GM12878 (cell line): ENCODE measurements around the gene CFAP74. TPM values are rescaled to one million over a fixed set of nuclear protein-coding genes. Genes with fewer than 3 reads are reported as not detected.

ENCODE experiments used
- ATAC-seq: fragments of 200-7000 bp; cut with Tn5 transposase; 3 replicates; pipeline ENCODE4 v1.9.1; 2020; ENCODE audit warnings: mild to moderate bottlenecking, moderate library complexity
- BruUV-seq: library from RNA; stranded (reverse); fragments of 400-500 nt; replicated peaks from 2 replicates; lab custom pipeline; 2021; lab: Mats Ljungman, UMichigan
- CTCF ChIA-PET: fragments of 300-600 bp; sonication (Branson Sonifier 250); formaldehyde crosslinking; extraction: SDS; loops from one replicate; lab custom pipeline; 2021; ENCODE audit warnings: inconsistent platforms; lab: Yijun Ruan, JAX
- POLR2A ChIA-PET: fragments of 350-600 bp; formaldehyde crosslinking; extraction: SDS; loops from one replicate; lab custom pipeline; 2021; ENCODE audit warnings: inconsistent platforms; lab: Charles Lee
- RAD21 ChIA-PET: fragments of 300-600 bp; sonication (Branson Sonifier 250); formaldehyde crosslinking; loops from one replicate; lab custom pipeline; 2023; ENCODE audit warnings: antibody characterized with exemption; ENCODE audit not compliant: unreplicated experiment; lab: Charles Lee
- SMC1A ChIA-PET: fragments of 300-600 bp; sonication (Branson Sonifier 250); formaldehyde crosslinking; loops from one replicate; lab custom pipeline; 2023; ENCODE audit not compliant: unreplicated experiment, uncharacterized antibody; lab: Charles Lee
- DNase-seq: peaks from one replicate; pipeline ENCODE4 v3.0.0-alpha.2; 2011; ENCODE audit warnings: low read depth, low spot score
- FAIRE-seq: peaks from 3 replicates; lab custom pipeline; 2011; peaks lifted over from hg19 to GRCh38; lab: Jason Lieb, UNC
- H2AFZ ChIP-seq: 2 replicates; pipeline ENCODE4 v1.6.0; 2011; ENCODE audit warnings: low read depth, low read length, control low read depth; ENCODE audit not compliant: control insufficient read depth
- H3K27ac ChIP-seq: 2 replicates; pipeline ENCODE4 v1.5.1; 2011; ENCODE audit warnings: control low read depth; ENCODE audit not compliant: control insufficient read depth, insufficient read depth
- H3K27me3 ChIP-seq, 2 experiments: replicated peaks in 1 of 2; 2 replicates each; pipeline versions ENCODE4 v1.6.0 to v1.6.1; 2011; ENCODE audit warnings: low read length in 1 of 2; ENCODE audit not compliant: control insufficient read depth in 2 of 2, insufficient read depth in 2 of 2
- H3K36me3 ChIP-seq, 2 experiments: 2 replicates each; pipeline ENCODE4 v1.5.1; 2011; ENCODE audit warnings: low read length in 1 of 2; ENCODE audit not compliant: control insufficient read depth in 2 of 2, insufficient read depth in 2 of 2
- H3K4me1 ChIP-seq: 2 replicates; pipeline ENCODE4 v1.6.1; 2011; ENCODE audit warnings: mild to moderate bottlenecking, low read length, moderate library complexity, mixed read lengths; ENCODE audit not compliant: control insufficient read depth, insufficient read depth
- H3K4me2 ChIP-seq: 2 replicates; pipeline ENCODE4 v1.6.0; 2011; ENCODE audit warnings: control low read depth; ENCODE audit not compliant: control insufficient read depth, insufficient read depth
- H3K4me3 ChIP-seq: fragments of 200-600 bp; sonication (generic); 2 replicates; pipeline ENCODE4 v1.5.1; 2016
- H3K79me2 ChIP-seq: 2 replicates; pipeline ENCODE4 v1.6.0; 2011; ENCODE audit warnings: low read length; ENCODE audit not compliant: control insufficient read depth, insufficient read depth
- H3K9ac ChIP-seq: 2 replicates; pipeline ENCODE4 v1.8.0; 2011; ENCODE audit warnings: low read length, control low read depth, mixed read lengths; ENCODE audit not compliant: control insufficient read depth, insufficient read depth
- H3K9me3 ChIP-seq: replicated peaks from 3 replicates; pipeline ENCODE4 v1.5.1; 2011; ENCODE audit warnings: mild to moderate bottlenecking, low read length; ENCODE audit not compliant: control insufficient read depth, insufficient read depth
- H4K20me1 ChIP-seq: 2 replicates; pipeline ENCODE4 v1.6.0; 2011; ENCODE audit not compliant: control insufficient read depth, insufficient read depth
- BACH1 ChIP-seq: fragments of 450-650 bp; IDR thresholded peaks from 2 replicates; pipeline ENCODE4 v1.6.1; 2017; ENCODE audit warnings: mild to moderate bottlenecking, borderline replicate concordance
- CHD2 ChIP-seq: IDR thresholded peaks from 2 replicates; pipeline ENCODE4 v1.6.1; 2011; ENCODE audit warnings: low read depth, low read length, improper control_type of control experiment, borderline replicate concordance
- CREB1 ChIP-seq: IDR thresholded peaks from 2 replicates; pipeline ENCODE4 v1.6.1; 2012; ENCODE audit warnings: low read depth, mild to moderate bottlenecking, inconsistent platforms
- EED ChIP-seq: sonication (generic); IDR thresholded peaks from 2 replicates; pipeline ENCODE4 v1.6.1; 2016; ENCODE audit warnings: antibody characterized with exemption, low read depth
- IRF4 ChIP-seq: IDR thresholded peaks from 2 replicates; pipeline ENCODE4 v1.6.1; 2011; ENCODE audit warnings: low read depth, low read length
- WGBS: methylation state at CpG from one replicate; pipeline ENCODE4 v1.1.6; 2016; ENCODE audit warnings: low lambda C conversion rate; ENCODE audit not compliant: insufficient replicate concordance, insufficient coverage; ENCODE audit errors: missing lambda C conversion rate; 5-methylcytosine and 5-hydroxymethylcytosine counted together
- in situ Hi-C: fragments of 300-500 bp; cut with MboI; formaldehyde crosslinking; loops from 9 replicates; pipeline ENCODE4 v1.14.3; 2018; ENCODE audit warnings: mixed read lengths
- intact Hi-C: fragments of 100-400 bp; cut with micrococcal nuclease; formaldehyde crosslinking; loops from one replicate; pipeline ENCODE4 v1.14.2; 2022; ENCODE audit not compliant: unreplicated experiment
- polyA plus RNA-seq, 11 experiments: library from polyadenylated mRNA; depleted of rRNA in 4 of 11; unstranded in 6 of 11; stranded (reverse) in 5 of 11; fragments of >200 nt; fragmentation: Nextera tagmentation in 4 of 11; fragmentation: Illumina TruSeq in 1 of 11; extraction: Ambion mirVana in 4 of 11; extraction: Trizol in 1 of 11; gene quantifications; 1 replicate in 1 of 11; 2 replicates in 10 of 11; pipeline versions ENCODE4 v1.2.1 to v1.2.3, GENCODE V29; 2011 to 2016; ENCODE audit warnings: inconsistent platforms in 2 of 11, missing spikeins in 2 of 11, low read depth in 1 of 11
- total RNA-seq, 4 experiments: library from RNA; depleted of rRNA in 3 of 4; stranded (reverse); fragments of >200 nt in 3 of 4; fragmentation: Illumina TruSeq in 1 of 4; extraction: Trizol in 1 of 4; gene quantifications; 2 replicates each; pipeline versions ENCODE4 v1.2.1 to v1.2.3, GENCODE V29; 2013 to 2021
- TF ChIP-seq, protein P1 (sequence below): IDR thresholded peaks from 2 replicates; pipeline ENCODE4 v1.6.1; 2012; ENCODE audit warnings: mild to moderate bottlenecking, low read depth, low read length

The CFAP74 gene
- total and polyA plus RNA-seq, 10 of the 15 experiments (the other 5 are each of a cell fraction or from before 2014, with no cell fraction given): 0.01 TPM; not detected in 9

DNA sequence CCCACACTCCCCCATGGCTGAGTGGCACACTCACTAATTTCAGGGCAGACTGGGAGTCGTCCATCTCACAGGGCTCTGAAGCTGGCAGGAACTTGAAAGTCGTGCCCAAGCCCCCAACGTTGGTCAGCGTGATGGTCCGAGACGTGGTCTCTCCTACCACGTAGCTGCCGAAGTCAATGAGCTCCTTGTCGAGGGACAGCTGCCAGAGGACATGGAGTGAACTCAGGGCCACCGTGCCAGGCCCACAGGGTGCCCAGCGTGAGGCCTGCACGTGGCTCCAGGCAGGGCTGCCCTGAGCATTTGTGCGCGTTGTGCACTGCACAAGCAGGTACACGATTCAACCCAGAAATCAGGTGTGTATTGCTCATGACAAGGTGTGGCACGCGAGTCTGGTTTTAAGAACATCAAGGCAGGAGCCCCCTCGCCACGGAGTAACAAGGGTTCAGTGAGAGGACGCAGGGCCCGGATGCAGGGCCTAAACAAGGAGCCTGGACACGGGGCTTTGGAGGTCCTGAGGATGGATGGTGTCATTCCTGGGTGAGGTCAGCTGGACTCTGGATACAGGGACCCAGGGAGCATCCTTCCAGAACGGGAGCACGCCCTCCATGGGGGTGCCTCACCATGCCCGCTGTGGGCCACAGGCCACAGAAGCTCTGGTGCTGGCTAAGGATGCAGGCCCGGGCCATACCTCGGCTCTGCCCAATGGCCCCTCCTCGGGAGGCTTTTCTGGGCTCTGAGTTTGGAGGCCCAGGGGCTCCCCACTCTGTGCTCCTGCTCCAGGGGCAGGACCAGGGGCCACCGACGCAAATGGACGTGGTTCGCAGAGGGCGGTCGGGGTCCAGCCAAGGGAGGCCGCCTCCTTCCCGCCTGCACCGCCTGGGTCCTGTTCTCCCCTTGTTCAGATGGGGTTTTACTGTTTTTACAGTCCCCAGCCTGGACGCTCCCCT is 46.7 kb downstream of the CFAP74 start (continued):
- TF ChIP-seq, protein P1, sequence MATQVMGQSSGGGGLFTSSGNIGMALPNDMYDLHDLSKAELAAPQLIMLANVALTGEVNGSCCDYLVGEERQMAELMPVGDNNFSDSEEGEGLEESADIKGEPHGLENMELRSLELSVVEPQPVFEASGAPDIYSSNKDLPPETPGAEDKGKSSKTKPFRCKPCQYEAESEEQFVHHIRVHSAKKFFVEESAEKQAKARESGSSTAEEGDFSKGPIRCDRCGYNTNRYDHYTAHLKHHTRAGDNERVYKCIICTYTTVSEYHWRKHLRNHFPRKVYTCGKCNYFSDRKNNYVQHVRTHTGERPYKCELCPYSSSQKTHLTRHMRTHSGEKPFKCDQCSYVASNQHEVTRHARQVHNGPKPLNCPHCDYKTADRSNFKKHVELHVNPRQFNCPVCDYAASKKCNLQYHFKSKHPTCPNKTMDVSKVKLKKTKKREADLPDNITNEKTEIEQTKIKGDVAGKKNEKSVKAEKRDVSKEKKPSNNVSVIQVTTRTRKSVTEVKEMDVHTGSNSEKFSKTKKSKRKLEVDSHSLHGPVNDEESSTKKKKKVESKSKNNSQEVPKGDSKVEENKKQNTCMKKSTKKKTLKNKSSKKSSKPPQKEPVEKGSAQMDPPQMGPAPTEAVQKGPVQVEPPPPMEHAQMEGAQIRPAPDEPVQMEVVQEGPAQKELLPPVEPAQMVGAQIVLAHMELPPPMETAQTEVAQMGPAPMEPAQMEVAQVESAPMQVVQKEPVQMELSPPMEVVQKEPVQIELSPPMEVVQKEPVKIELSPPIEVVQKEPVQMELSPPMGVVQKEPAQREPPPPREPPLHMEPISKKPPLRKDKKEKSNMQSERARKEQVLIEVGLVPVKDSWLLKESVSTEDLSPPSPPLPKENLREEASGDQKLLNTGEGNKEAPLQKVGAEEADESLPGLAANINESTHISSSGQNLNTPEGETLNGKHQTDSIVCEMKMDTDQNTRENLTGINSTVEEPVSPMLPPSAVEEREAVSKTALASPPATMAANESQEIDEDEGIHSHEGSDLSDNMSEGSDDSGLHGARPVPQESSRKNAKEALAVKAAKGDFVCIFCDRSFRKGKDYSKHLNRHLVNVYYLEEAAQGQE: no peak

- CTCF ChIA-PET: no interaction called here
- 43% methylated on average over 7 of the region's 7 CpGs for WGBS
- in situ Hi-C loops: loop anchor here (25.0 kb wide), 1 partner anchor 831 kb away; no protein-coding TSS in a partner anchor
These were observed 47.5 kb downstream of the CFAP74 start for GRCh38 chr1:1956101-1956500.

More at GRCh38 chr1:1956101-1956500, 47.5 kb downstream of the CFAP74 start:
- RAD21 ChIA-PET: no interaction called here
- no peaks in the 10 kb centered on the region for H3K4me1 ChIP-seq
- no peaks in the 10 kb centered on the region for H3K36me3 ChIP-seq
- H3K27ac ChIP-seq: no peak overlapping the region
- ATAC-seq (no peak), FAIRE-seq (no peak), DNase-seq (no peak)
- H2AFZ ChIP-seq: no peak overlapping the region
- intact Hi-C loops: no loop called here
- H3K4me3 ChIP-seq: no peak overlapping the region
- no peaks in the 10 kb centered on the region for H3K9me3 ChIP-seq
- POLR2A ChIA-PET: no interaction called here
- H3K79me2 ChIP-seq: no peaks in the 10 kb centered on the region
- SMC1A ChIA-PET: no interaction called here
- no peak overlapping the region for H3K4me2 ChIP-seq
- no peaks in the 10 kb centered on the region for H4K20me1 ChIP-seq
- no peak overlapping the region for H3K9ac ChIP-seq
- peaks cover 0 to 3% of the 10 kb centered on the region in 2 experiments; a peak in 1 of 4 replicates for H3K27me3 ChIP-seq
- TF ChIP-seq EED (no peak), CREB1 (no peak), IRF4 (no peak), BACH1 (no peak), CHD2 (no peak)
- no TSS peak for BruUV-seq
